Activated B cell treated with CpG ODN at 0.5 μM for 24 hours (primary cell): Measurements from ENCODE around the gene P2RY13. TPM values are rescaled to one million over a fixed set of nuclear protein-coding genes. Genes with fewer than 3 reads are reported as not detected.

Experiments
- total RNA-seq: library from RNA; stranded (reverse); gene quantifications from 2 replicates; pipeline ENCODE4 v1.2.3, GENCODE V29; 2022

The P2RY13 gene
- total RNA-seq, 1 donor from 2014 or later, result 0.33 TPM

Other genes starting within 250 kb of the P2RY13 start
- 1.5 and 2.6 TPM in 2 replicates for gene MED12L, start 243.9 kb downstream of the P2RY13 start, total RNA-seq
- gene GPR171, start 126.3 kb downstream of the P2RY13 start, total RNA-seq, result 0.35 and 0.46 TPM in 2 replicates
- gene P2RY14, start 51.0 kb downstream of the P2RY13 start, total RNA-seq, result 0.88 and 1.5 TPM in 2 replicates
- gene GPR87, start 12.7 kb downstream of the P2RY13 start, total RNA-seq, result not detected in 2 replicates
- gene P2RY12, start 55.2 kb upstream of the P2RY13 start, total RNA-seq, result 0.58 and 0.64 TPM in 2 replicates
- not detected in 2 replicates for gene IGSF10, start 131.5 kb upstream of the P2RY13 start, total RNA-seq